Stimulated activated CD8-positive, alpha-beta memory T cell treated with anti-CD3 and anti-CD28 coated beads, Interleukin-7, amount 100 ng/mL, for 4 hours (primary cell): ENCODE data around the gene NFKBIB.

Experiments used
- DNase-seq, 2 donors: peaks; one replicate each; pipeline ENCODE4 v3.0.0-alpha.2; 2020; ENCODE audit warnings: low read depth in 2 of 2

Gene NFKBIB

DNA sequence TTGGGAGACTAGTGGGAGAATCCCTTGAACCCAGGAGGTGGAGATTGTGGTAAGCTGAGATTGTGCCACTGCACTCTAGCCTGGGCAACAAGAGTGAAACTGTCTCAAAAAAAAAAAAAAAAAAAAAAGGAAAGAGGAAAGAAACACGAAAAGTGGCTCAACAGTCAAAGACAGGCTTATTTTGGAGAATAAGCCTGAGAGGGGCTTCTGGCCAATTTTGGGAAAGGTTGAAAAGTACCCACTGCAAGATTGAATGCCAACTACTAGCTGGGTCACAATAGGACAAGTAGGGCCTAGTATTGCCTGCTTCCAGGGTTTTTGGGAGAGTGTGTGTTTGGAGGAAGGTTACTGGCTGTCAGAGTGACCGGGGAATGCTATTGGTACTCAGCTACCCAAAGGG is 58.5 kb downstream of the NFKBIB start:
- DNase-seq, result no peak
